Anterior cingulate cortex (tissue), 58 donors: ENCODE results near the gene TSC22D4.
"Not testable (repeated sequence)": the region's sequence is repeated elsewhere in the genome, so short reads cannot be mapped to it uniquely, and the experiment has no call there.

Experiments
- DNase-seq, 58 donors: peaks; one replicate each; lab custom pipeline; 2025; lab: John Stamatoyannopoulos, UW

The TSC22D4 gene

DNA sequence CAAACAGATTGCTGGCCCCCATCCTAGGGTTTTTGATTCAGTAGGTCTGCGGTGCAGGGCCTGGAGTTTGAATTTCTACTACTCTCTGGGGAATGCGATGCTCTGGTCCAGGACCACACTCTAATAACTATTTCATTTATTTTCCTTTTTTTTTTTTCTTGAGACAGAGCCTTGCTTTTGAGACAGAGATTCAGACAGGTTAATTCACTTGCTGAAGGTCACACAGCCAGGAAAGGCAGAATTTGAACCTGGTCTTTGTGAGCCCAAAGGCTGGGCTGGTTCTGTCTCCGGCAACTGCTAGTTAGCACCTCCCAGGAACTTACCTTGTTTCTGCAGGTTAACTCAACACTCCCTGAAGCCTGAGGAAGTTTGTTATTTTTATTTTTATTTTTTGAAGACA lies 26.5 kb downstream of the TSC22D4 start:
- no peak for DNase-seq

DNA sequence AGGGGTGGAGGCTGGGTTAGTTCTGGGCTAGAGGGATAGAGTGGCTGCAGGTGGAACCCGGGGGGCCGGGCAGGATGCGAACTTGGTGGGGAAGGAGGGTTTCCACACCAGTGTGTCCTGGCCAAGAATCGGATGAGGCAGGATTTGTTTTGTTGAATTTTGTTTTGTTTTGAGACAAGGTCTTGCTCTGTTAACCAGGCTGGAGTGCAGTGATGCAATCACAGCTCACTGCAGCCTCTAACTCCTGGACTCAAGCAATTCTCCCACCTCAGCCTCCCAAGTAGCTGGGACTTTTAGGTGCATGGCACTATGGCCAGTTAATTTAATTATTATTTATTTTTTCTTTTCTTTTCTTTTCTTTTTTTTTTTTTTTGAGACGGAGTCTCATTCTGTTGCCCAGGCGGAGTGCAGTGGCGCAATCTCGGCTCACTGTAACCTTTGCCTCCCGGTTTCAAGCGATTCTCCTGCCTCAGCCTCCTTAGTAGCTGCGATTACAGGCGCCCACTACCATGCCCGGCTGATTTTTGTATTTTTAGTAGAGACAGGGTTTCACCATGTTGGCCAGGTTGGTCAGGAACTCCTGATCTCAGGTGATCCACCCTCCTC lies 29.7 kb downstream of the TSC22D4 start:
- no peak for DNase-seq

DNA sequence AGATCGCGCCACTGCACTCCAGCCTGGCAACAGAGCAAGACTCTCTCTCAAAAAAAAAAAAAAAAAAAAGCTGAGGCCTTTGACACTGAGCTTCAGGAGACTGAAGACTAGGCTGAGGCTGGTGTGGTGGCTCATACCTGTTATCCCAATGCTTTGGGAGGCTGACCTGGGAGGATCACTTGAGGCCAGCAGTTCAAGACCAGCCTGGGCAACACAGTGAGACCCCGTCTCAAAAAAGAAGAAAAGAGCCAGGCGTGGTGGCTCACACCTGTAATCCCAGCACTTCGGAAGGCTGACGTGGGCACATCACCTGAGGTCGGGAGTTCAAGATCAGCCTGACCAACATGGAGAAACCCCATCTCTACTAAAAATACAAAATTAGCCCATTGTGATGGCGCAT lies 31.7 kb downstream of the TSC22D4 start:
- DNase-seq, result not testable (repeated sequence)

DNA sequence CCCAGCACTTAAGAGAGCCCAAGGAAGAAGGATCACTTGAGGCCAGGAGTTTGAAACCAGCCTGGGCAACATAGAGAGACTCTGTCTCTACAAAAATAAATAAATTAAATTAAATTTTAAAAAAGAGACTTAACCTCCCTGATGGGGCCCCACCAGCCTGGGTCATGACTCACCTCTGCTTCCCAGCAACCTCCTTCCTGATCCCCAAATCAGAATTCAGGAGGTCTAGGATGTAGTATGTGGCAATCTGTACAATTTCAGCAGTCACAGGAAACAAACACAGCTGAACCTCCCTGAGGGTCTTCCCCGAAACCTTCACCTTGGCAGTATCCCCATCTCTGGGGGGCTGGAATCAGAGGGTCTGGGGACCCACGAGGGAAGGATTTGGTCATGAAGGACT lies 33.0 kb downstream of the TSC22D4 start:
- DNase-seq, result no peak

DNA sequence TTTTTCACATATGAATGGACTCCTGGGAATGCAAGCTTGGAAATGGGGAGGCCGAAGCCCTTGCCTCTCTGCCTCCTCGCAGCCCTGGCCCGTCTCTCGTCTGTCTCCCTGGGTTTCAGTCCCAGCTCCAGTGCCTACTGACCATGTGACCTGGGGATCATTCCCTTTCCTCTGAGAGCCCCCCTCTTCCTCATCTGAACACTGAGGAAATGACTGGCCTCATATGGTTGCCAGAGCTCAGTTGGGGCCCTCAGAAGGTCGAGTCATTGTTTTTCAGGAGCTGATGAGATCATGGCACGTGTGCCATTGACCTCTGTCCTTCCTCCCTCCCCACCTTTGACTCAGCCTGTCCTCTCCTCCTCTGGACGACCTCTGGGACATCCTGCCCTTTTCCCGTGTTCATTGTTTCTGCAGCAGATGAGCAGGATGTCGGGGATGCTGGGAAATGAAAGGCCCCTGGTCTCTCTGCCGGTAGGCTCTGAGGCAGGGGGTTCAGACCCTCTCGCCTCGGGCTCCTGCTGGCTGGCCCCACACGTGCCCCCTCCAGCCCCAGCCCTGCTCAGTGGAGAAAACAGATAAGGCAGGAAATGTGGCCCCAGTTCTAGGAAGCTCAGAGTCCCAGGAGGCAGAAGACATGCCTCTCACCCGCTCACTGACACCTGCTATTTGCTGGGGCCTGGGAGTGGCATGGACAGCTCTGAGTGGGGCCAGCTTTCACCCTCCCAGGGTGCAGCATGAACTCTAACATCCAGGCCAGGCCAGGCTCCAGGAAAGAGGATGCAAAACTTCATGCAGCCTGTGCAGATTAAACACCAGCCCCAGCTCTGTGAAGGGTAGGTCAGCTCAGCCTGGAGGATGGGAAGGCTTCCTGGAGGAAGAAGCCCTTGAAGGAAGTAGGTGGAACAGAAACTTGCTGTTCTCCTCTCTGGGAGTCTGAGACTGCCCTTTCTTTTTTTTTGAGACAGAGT lies 34.4 kb downstream of the TSC22D4 start:
- DNase-seq, result no peak

DNA sequence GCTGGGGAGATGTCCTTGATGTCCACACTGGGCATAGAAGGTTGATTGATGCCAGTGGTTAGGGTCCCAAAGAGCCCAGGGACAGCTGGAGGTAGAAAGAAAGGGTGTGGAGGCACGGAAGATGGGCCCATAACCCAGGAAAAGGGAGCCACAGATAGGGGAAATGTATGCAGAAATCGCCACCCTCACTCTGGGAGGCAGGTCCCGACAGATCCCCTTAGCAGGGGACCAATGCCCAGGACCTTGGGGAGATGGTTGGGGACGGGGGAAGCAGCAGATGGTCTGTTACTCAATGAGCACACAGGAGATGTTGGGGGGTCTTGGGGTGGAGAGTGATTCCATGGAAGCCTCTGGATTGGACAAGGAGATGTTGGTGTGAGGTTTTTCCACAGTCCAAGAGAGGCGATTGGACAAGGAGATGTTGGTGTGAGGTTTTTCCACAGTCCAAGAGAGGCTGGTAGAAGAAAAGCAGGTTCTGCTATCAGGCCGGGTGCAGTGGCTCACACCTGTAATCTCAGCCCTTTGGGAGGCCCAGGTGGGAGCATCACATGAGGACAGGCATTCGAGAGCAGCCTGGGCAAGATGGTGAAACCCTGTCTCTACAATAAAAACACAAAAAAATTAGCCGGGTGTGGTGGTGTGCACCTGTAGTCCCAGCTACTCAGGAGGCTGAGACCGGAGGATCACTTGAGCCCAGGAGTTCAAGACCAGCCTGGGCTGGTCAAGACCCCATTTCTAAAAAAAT lies 35.7 kb downstream of the TSC22D4 start:
- DNase-seq, result no peak

DNA sequence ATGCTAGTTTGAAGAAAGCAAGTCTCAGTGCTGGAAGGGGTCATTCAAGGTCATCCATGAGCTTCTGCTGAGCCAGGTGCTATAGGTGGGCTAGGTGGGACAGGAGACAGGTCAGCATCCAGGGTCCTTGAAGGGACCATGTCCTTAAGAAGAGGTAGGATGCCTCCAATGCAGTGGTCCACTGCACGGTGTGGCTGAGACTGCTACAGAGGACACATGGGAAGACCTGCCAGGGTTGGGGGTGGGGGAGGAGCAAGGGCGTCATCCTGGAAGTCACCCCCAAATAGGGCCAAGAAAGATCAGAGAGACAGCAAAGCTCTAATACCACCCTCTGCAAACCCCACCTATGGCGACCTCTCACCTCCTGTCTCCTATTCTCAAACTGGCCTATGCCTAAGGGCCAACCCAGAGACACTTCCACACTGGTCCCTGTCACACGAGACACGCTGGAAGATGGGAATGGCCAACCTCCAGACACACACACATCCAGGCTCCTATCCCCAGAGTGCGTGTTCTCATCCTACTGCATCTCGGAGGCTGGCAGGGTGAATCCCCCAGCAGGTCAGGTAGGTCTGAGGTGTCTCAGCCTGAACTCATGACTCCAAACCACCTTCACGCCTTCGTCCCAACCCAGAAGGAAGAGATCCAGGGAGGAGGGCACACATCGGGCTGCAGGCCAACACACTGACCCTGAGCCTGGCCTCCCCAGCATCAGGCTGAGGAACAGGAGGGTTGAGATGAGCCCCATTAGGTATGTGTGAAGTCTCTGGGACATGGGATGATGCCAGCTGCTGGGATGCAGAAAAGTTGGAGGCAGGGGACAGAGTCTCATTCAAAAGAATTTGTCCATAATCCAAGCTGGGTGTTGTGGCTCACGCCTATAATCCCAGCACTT lies 37.1 kb downstream of the TSC22D4 start:
- no peak for DNase-seq

DNA sequence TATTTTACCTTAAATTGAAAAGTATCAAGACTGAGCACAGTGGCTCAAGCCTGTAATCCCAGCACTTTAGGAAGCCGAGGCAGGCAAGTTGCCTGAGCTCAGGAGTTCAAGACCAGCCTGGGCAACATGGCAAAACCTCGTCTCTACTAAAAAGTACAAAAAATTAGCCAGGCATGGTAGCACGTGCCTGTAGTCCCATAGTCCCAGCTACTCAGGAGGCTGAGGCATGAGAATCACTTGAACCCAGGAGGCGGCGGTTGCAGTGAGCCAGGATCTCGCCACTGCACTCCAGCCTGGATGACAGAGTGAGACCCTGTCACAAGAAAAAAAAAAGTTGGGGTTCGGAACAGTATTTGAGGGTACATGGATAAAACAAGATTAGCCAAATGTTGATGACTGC lies 39.8 kb downstream of the TSC22D4 start:
- not testable (repeated sequence) for DNase-seq

DNA sequence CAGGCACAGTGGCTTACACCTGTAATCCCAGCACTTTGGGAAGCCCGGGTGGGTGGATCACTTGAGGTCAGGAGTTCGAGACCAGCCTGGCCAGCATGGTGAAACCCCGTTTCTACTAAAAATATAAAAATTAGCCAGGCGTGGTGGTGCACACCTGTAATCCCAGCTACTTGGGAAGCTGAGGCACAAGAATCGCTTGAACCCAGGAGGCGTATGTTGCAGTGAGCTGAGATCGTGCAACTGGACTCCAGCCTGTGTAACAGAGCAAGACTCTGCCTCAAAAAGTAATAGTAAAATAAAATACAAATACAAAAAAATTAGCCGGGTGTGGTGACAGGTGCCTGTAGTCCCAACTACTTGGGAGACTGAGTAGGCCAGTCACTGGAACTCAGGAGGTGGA lies 40.3 kb downstream of the TSC22D4 start:
- not testable (repeated sequence) for DNase-seq

DNA sequence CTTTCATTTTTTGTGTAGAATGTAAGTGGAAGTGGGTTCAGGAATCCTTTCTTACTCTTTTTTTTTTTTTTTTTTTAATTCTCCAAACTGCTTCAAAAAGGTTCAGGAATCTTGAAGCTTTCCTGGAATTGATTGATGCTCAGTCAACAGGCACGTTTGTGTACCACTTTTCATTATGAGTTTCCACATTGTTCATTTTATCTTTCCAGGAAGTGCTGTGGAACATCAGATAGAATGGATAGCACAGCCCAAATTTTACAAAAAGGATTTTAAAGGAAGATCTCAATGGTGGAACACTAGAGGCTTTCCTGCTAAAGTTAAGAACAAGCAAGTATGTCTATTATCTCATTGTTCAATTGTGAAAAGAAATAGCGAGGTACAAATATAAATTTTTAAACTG lies 40.8 kb downstream of the TSC22D4 start:
- no peak for DNase-seq

DNA sequence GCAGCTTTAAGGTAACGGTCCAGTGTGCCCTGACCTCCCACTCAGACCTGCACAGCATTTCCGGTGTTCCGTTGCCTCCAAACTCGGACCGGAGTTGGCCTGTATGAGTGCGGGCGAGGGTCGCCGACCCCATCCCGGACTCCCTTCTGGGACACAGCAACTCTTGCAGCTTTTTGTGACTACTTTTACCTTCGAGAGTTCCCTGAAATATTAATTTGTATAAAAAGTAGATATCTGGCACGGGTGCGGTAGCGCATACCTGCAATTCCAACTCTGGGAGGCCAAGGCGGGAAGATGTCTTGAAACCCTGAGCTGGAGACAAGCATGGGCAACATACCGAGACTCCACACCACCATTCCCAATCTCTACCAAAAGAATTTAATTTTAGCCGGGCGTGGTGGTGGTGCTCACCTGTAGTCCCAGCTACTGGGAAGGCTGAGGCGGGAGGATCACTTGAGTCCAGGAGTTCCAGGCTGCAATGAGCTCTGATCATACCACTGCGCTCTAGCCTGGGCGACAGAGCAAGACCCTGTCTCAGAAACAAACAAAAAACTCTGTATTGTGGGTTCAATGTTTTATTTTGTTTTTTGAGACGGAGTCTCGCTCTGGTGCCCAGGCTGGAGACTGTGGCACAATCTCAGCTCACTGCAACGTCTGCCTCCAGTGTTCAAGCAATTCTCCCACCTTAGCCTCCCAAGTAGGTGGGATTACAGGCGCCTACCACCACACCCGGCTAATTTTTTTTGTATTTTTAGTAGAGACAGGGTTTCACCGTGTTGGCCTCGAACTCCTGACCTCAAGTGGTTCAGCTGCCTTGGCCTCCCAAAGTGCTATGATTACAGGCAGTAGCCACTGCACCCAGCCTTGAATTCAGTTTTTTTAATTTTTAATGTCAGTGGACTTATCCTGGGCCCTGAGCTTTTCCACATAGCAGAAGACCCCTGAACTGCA lies 41.6 kb downstream of the TSC22D4 start:
- DNase-seq, result peak in 1 of 58 donors; percentile 9

DNA sequence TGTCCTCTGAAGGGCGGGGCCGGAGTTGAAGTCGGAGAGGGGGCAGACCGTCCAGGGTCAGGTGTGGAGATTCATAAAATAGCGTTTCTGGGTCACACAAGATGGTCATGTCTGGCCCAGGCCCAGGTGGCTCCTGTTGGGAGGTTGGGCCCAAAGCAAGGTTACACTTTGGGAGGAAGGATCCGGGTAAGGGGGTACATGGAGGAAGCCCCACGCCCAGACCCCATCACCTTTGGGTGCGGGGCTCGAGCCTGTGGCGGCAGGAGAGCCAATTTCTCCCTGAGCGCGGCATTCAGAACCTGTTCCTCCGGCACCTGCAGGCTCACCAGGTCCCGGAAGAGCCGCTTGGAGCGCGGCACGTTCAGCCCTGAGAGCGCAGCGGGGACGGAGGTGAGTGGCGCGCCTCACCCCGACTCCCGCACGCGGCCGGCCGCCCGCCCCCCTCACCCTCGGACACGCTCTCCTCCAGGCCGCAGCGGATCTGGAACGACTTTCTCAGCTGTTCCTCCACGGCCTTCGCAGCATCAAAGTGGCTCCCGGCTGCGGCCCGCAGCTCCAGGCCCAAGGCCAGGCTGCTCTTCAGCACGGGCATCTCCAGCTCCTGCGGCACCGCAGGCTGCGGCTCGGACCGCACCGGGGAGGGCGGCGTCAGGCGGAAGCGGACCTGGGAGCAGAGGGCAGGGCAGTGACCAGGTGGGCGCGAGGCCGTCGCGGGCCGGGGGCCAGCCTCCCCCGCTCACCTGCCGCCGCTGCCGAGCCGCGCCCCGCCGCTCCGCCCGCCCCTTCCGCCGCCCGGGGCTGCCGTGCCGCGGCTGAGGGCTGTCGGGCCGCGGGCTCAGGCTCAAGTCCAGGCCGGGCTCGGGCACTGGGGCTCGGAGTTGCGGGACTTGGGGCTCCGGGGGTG lies 43.4 kb downstream of the TSC22D4 start:
- DNase-seq, result peak in 18 of 58 donors; percentile 9 to 68 (median 36)

DNA sequence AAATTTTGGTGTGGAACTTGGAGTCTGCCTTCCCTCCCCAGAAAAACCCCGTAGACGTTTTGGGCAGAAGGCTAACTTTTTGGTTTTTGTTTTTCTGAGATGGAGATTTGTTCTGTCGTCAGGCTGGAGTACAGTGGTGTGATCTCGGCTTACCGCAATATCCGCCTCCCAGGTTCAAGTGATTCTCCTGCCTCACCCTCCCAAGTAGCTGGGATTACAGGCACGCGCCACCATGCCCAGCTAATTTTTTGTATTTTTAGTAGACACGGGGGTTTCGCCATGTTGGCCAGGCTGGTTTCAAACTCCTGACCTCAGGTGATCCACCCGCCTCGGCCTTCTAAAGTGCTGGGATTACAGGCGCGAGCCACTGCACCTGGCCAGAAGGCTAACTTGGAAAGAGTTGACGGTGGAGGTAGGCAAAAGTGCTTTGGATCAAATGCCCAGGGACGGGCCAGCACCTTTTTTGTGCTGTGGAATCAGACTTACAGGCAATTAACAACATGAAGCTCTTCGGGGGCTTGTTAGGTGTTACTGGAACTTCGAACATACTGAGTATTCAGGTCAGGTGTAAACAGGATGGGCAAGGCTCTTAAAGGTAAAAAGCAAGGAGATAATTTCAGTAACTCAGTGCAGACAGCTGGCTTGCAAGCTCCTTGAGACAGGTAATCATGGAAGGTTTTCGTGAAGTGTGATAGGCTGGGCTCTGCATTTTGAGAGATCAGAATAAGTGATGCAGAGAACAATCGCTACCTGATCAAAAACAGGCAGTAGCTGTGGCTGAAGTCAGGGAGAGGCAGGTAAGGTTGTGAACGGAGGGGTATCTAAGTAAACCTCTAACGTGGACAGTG lies 44.5 kb downstream of the TSC22D4 start:
- no peak for DNase-seq

DNA sequence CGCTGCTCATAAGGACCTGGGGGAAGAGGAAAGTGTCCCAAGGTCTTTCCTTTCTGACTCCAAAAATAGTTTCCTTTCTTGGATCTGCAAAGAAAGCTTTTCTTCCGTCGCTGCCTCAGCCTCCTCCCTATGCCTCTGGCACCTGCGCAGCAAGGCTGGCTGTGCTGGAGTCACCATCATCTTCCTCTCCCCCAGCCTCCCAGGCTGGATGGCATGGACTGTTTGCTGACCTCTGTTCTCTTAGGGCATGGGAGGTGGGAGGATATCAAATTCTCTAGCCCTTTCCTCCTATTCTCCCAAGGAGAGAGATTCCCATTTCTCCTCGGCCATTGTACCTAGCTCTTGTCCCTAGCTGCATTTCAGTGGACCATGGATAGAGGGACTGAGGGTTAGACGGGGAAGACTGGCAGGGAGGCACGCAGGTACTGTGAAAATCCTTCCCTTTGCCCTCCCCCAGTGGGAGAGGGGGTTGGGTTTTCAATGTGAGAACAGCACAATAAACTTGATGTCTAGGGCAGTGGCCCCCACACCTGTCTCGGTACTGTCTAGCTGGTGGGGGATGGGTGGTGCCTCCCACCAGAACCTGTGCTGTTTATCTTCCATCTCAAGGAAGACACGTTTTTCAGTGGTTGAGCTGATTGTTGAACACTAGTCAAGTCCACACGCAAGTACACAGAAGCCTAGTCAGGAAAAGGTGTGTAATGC lies 45.3 kb downstream of the TSC22D4 start:
- no peak for DNase-seq

DNA sequence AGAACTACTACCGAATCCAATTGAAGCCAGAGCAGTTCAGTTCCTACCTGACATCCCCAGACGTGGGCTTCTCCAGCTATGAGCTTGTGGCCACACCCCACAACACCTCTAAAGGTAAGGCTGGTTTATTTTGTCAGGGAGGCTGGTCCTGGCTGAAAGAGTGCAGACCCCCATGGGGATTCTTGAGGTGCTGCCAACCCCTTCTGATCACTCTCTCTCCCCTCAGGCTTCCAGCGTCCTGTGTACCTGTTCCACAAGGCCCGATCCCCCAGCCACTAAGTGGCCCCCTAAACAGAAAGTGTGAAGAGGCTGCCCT lies 45.8 kb downstream of the TSC22D4 start:
- DNase-seq, result no peak

DNA sequence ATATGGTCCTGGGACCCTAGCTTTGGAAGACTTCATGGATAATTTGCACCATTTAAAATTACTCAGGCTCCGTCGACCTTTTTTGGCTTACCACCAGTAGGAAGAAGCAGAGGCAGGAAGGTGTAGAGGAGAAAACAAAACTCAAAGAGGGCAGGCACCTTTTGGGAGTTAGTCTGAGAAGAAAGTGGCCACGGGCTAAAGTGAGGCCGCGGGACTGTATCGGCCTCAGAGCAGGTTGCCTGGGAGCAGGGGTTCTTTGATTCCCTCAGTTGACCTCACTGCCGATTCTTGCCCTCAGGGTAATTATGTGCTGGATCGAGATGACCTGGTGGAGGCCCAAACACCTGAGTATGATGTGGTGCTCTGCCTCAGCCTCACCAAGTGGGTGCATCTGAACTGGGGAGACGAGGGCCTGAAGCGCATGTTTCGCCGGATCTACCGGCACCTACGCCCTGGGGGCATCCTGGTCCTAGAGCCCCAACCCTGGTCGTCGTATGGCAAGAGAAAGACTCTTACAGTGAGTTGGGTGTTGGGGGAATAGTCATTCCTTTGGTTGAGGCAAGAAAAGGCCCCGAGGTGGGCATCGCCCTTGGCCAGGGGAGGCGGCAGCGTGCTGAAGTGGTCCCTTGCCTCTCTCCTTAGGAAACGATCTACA lies 46.3 kb downstream of the TSC22D4 start:
- no peak for DNase-seq
